K562 (cell line): ENCODE measurements around the gene SHC1. TPM values are rescaled to one million over a fixed set of nuclear protein-coding genes. Genes with fewer than 3 reads are reported as not detected.
A peak's percentile ranks its signal among the peaks of the same experiment; 100 is the strongest.

ENCODE experiments used
- CEBPB ChIP-seq: fragments of 450-650 bp; IDR thresholded peaks from 2 replicates; pipeline ENCODE4 v1.6.1; 2016; ENCODE audit warnings: missing genetic modification characterization, missing compliant biosample characterization
- ETV6 ChIP-seq, 3 experiments: fragments of 150-350 bp in 1 of 3; sonication (generic) in 1 of 3; formaldehyde crosslinking in 1 of 3; IDR thresholded peaks; 2 replicates each; pipeline versions ENCODE4 v1.6.1 to v1.8.0; 2014 to 2022; ENCODE audit warnings: borderline replicate concordance in 2 of 3, low read depth in 2 of 3, antibody characterized with exemption in 1 of 3, low read length in 1 of 3, mild to moderate bottlenecking in 1 of 3, missing genetic modification reagents in 1 of 3
- FIP1L1 ChIP-seq: fragments of 200-400 bp; formaldehyde crosslinking; IDR thresholded peaks from 2 replicates; pipeline ENCODE4 v1.6.1; 2018; ENCODE audit warnings: mild to moderate bottlenecking, low read depth, low read length; ENCODE audit not compliant: poor library complexity, severe bottlenecking
- NBN ChIP-seq: fragments of 450-650 bp; IDR thresholded peaks from 2 replicates; pipeline ENCODE4 v1.6.1; 2016; ENCODE audit warnings: low read depth, mild to moderate bottlenecking
- SAFB ChIP-seq: fragments of 200-400 bp; formaldehyde crosslinking; IDR thresholded peaks from 2 replicates; pipeline ENCODE4 v1.6.1; 2017; ENCODE audit warnings: low read depth, low read length, borderline replicate concordance
- TARDBP ChIP-seq: fragments of 450-650 bp; IDR thresholded peaks from 2 replicates; pipeline ENCODE4 v1.6.1; 2016
- TCF3 ChIP-seq: sonication (generic); formaldehyde crosslinking; IDR thresholded peaks from 2 replicates; pipeline ENCODE4 v1.4.0; 2020; ENCODE audit warnings: mild to moderate bottlenecking, missing genetic modification reagents
- TEAD2 ChIP-seq: fragments of 450-650 bp; IDR thresholded peaks from 2 replicates; pipeline ENCODE4 v1.6.1; 2016; ENCODE audit warnings: missing genetic modification characterization, control low read depth, missing compliant biosample characterization
- ZFP30 ChIP-seq: fragments of 250-450 bp; sonication (Bioruptor Pico); IDR thresholded peaks from 2 replicates; pipeline ENCODE4 v1.8.0; 2022; ENCODE audit warnings: moderate library complexity, mild to moderate bottlenecking, inconsistent platforms, borderline replicate concordance
- ZNF232 ChIP-seq: sonication (generic); formaldehyde crosslinking; IDR thresholded peaks from 2 replicates; pipeline ENCODE4 v1.8.0; 2022; ENCODE audit warnings: mild to moderate bottlenecking, missing genetic modification reagents
- ZSCAN29 ChIP-seq: fragments of 450-650 bp; IDR thresholded peaks from 2 replicates; pipeline ENCODE4 v1.6.1; 2017
- polyA plus RNA-seq, 8 experiments: library from polyadenylated mRNA; depleted of rRNA in 4 of 8; stranded (reverse) in 5 of 8; unstranded in 3 of 8; fragments of >200 nt; fragmentation: Nextera tagmentation in 2 of 8; fragmentation: Illumina TruSeq in 1 of 8; extraction: Ambion mirVana in 2 of 8; extraction: Trizol in 1 of 8; gene quantifications; 2 replicates each; pipeline versions ENCODE4 v1.2.1 to v1.2.3, GENCODE V29; 2011 to 2014; ENCODE audit warnings: inconsistent platforms in 1 of 8, missing spikeins in 1 of 8
- total RNA-seq, 7 experiments: library from RNA; depleted of rRNA in 6 of 7; stranded (reverse); fragments of >200 nt in 6 of 7; fragmentation: Illumina TruSeq in 2 of 7; extraction: Trizol in 2 of 7; gene quantifications; 2 replicates each; pipeline versions ENCODE4 v1.2.1 to v1.2.3, GENCODE V29; 2011 to 2021; ENCODE audit warnings: low replicate concordance in 1 of 7
- TF ChIP-seq, protein P1 (sequence below): fragments of 250-450 bp; sonication (Bioruptor Pico); IDR thresholded peaks from 2 replicates; pipeline ENCODE4 v1.5.1; 2021; ENCODE audit warnings: mild to moderate bottlenecking
- TF ChIP-seq, protein P2 (sequence below): fragments of 200-800 bp; sonication (Bioruptor generic); IDR thresholded peaks from 2 replicates; pipeline ENCODE4 v1.6.1; 2017; ENCODE audit warnings: missing genetic modification characterization, missing compliant biosample characterization
- TF ChIP-seq, protein P3 (sequence below): fragments of 450-650 bp; formaldehyde crosslinking; conservative IDR thresholded peaks from 2 replicates; pipeline ENCODE4 v1.4.0; 2022; ENCODE audit warnings: mild to moderate bottlenecking, missing genetic modification characterization
- TF ChIP-seq, protein P4 (sequence below): fragments of 450-650 bp; IDR thresholded peaks from 2 replicates; pipeline ENCODE4 v1.6.1; 2016; ENCODE audit warnings: antibody characterized with exemption
- TF ChIP-seq, protein P5 (sequence below): sonication (generic); formaldehyde crosslinking; IDR thresholded peaks from 2 replicates; pipeline ENCODE4 v1.8.0; 2023; ENCODE audit warnings: missing genetic modification reagents, mild to moderate bottlenecking, borderline replicate concordance

Gene SHC1
- total and polyA plus RNA-seq, 9 of the 15 experiments (the other 6 are each of a cell fraction or from before 2014, with no cell fraction given), result 4.1 to 113 (median 51.9) TPM

DNA sequence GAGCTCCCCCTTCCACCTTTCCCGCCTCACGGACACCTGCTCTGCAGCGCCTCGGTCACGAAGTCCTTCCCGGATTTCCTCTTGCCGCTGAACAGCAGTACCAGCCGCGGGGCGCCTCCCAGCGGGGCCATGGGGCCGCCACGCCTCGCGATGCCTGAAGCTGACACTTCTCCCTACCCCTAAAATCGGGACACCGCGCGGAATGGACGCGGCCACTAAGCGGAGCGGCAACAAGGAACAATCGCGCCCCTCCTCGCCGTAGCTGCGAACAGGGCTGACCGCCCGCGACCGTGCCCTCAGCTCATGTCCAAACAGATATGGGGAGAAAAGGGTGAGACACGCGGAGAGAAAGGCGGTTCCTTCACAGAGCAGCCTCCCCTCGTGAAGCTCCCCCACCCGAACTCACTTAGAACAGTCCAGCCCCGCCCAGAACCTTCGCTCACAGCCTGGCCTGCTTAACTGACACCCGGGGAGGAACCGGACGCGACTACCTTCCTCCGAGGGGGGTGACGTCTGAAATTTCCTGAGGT is 33.9 kb downstream of the SHC1 start, which contains the start of gene PMVK (continued):
- TF ChIP-seq TEAD2 (tag), result no peak; the same call in 1 of the 2 replicates
- TF ChIP-seq CEBPB, result no peak
- TF ChIP-seq, protein P1, sequence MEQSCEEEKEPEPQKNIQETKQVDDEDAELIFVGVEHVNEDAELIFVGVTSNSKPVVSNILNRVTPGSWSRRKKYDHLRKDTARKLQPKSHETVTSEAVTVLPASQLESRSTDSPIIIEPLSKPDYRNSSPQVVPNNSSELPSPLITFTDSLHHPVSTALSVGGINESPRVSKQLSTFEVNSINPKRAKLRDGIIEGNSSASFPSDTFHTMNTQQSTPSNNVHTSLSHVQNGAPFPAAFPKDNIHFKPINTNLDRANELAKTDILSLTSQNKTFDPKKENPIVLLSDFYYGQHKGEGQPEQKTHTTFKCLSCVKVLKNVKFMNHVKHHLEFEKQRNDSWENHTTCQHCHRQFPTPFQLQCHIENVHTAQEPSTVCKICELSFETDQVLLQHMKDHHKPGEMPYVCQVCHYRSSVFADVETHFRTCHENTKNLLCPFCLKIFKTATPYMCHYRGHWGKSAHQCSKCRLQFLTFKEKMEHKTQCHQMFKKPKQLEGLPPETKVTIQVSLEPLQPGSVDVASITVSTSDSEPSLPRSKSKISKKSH (CRISPR knock-in tag), result no peak
- no peak for TF ChIP-seq SAFB
- TF ChIP-seq ZFP30 (CRISPR knock-in tag), result no peak
- peak; percentile 84 for TF ChIP-seq NBN
- TF ChIP-seq, protein P2, sequence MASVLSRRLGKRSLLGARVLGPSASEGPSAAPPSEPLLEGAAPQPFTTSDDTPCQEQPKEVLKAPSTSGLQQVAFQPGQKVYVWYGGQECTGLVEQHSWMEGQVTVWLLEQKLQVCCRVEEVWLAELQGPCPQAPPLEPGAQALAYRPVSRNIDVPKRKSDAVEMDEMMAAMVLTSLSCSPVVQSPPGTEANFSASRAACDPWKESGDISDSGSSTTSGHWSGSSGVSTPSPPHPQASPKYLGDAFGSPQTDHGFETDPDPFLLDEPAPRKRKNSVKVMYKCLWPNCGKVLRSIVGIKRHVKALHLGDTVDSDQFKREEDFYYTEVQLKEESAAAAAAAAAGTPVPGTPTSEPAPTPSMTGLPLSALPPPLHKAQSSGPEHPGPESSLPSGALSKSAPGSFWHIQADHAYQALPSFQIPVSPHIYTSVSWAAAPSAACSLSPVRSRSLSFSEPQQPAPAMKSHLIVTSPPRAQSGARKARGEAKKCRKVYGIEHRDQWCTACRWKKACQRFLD (CRISPR knock-in tag), result no peak
- TF ChIP-seq TCF3, result peak; percentile 62
- TF ChIP-seq ETV6 (IDR thresholded peaks at IDR 0.05; ENCODE audit: borderline replicate concordance in 1 of 2, low read depth in 2 of 2, low read length in 1 of 2), result peak in 1 of 2 experiments; percentile 77; a peak in 2 of 4 replicates
- peak; percentile 78; the same call in 1 of the 2 replicates for TF ChIP-seq ETV6 (CRISPR knock-in tag; IDR thresholded peaks at IDR 0.05; ENCODE audit: borderline replicate concordance)
- TF ChIP-seq, protein P3, sequence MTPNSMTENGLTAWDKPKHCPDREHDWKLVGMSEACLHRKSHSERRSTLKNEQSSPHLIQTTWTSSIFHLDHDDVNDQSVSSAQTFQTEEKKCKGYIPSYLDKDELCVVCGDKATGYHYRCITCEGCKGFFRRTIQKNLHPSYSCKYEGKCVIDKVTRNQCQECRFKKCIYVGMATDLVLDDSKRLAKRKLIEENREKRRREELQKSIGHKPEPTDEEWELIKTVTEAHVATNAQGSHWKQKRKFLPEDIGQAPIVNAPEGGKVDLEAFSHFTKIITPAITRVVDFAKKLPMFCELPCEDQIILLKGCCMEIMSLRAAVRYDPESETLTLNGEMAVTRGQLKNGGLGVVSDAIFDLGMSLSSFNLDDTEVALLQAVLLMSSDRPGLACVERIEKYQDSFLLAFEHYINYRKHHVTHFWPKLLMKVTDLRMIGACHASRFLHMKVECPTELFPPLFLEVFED (CRISPR knock-in tag), result no peak
- TF ChIP-seq, protein P4, sequence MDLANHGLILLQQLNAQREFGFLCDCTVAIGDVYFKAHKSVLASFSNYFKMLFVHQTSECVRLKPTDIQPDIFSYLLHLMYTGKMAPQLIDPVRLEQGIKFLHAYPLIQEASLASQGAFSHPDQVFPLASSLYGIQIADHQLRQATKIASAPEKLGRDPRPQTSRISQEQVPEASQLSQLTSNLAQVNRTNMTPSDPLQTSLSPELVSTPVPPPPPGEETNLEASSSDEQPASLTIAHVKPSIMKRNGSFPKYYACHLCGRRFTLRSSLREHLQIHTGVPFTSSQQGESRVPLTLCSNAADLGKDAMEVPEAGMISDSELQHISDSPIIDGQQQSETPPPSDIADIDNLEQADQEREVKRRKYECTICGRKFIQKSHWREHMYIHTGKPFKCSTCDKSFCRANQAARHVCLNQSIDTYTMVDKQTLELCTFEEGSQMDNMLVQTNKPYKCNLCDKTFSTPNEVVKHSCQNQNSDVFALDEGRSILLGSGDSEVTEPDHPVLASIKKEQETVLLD, result peak; percentile 75; the same call in 1 of the 2 replicates
- peak; percentile 63 for TF ChIP-seq FIP1L1
- peak; percentile 93; the same call in 1 of the 2 replicates for TF ChIP-seq ZNF232 (CRISPR knock-in tag)
- TF ChIP-seq TARDBP, result peak; percentile 99
- TF ChIP-seq ZSCAN29, result no peak; the same call in 1 of the 2 replicates
- TF ChIP-seq, protein P5, sequence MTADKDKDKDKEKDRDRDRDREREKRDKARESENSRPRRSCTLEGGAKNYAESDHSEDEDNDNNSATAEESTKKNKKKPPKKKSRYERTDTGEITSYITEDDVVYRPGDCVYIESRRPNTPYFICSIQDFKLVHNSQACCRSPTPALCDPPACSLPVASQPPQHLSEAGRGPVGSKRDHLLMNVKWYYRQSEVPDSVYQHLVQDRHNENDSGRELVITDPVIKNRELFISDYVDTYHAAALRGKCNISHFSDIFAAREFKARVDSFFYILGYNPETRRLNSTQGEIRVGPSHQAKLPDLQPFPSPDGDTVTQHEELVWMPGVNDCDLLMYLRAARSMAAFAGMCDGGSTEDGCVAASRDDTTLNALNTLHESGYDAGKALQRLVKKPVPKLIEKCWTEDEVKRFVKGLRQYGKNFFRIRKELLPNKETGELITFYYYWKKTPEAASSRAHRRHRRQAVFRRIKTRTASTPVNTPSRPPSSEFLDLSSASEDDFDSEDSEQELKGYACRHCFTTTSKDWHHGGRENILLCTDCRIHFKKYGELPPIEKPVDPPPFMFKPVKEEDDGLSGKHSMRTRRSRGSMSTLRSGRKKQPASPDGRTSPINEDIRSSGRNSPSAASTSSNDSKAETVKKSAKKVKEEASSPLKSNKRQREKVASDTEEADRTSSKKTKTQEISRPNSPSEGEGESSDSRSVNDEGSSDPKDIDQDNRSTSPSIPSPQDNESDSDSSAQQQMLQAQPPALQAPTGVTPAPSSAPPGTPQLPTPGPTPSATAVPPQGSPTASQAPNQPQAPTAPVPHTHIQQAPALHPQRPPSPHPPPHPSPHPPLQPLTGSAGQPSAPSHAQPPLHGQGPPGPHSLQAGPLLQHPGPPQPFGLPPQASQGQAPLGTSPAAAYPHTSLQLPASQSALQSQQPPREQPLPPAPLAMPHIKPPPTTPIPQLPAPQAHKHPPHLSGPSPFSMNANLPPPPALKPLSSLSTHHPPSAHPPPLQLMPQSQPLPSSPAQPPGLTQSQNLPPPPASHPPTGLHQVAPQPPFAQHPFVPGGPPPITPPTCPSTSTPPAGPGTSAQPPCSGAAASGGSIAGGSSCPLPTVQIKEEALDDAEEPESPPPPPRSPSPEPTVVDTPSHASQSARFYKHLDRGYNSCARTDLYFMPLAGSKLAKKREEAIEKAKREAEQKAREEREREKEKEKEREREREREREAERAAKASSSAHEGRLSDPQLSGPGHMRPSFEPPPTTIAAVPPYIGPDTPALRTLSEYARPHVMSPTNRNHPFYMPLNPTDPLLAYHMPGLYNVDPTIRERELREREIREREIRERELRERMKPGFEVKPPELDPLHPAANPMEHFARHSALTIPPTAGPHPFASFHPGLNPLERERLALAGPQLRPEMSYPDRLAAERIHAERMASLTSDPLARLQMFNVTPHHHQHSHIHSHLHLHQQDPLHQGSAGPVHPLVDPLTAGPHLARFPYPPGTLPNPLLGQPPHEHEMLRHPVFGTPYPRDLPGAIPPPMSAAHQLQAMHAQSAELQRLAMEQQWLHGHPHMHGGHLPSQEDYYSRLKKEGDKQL (CRISPR knock-in tag), result no peak
